A673 (cell line): ENCODE results near the gene RCC1.
"Not testable (repeated sequence)": the region's sequence is repeated elsewhere in the genome, so short reads cannot be mapped to it uniquely, and the experiment has no call there.

Experiments used
- CTCF ChIP-seq: fragments of 300-800, 200-600 bp; sonication (generic); conservative IDR thresholded peaks from 2 replicates; pipeline ENCODE4 v1.5.1; 2017; ENCODE audit warnings: low read depth, mild to moderate bottlenecking, antibody characterized with exemption, low read length, moderate library complexity, mixed read lengths
- EZH2 ChIP-seq: fragments of 200-600 bp; sonication (generic); IDR thresholded peaks from 2 replicates; pipeline ENCODE4 v1.6.1; 2017; ENCODE audit warnings: borderline replicate concordance, low read depth, mild to moderate bottlenecking, mixed read lengths, antibody characterized with exemption, low read length; ENCODE audit not compliant: poor library complexity, severe bottlenecking

GRCh38 chr1:28586585-28587391 lies 80.9 kb downstream of the RCC1 start:
- not testable (repeated sequence) for TF ChIP-seq CTCF, EZH2
